HepG2 (cell line): ENCODE measurements around the gene CHMP2B. TPM values are rescaled to one million over a fixed set of nuclear protein-coding genes. Genes with fewer than 3 reads are reported as not detected.

ENCODE experiments used
- DMAP1 ChIP-seq: IDR thresholded peaks from 2 replicates; pipeline ENCODE4 v1.6.1; 2016
- HNRNPLL ChIP-seq: fragments of 200-400 bp; formaldehyde crosslinking; IDR thresholded peaks from 2 replicates; pipeline ENCODE4 v1.6.1; 2017; ENCODE audit warnings: mild to moderate bottlenecking, low read depth, low read length; ENCODE audit not compliant: poor library complexity, severe bottlenecking
- MTA1 ChIP-seq: sonication (generic); formaldehyde crosslinking; IDR thresholded peaks from 2 replicates; pipeline ENCODE4 v1.4.0; 2020; ENCODE audit warnings: missing genetic modification reagents, mild to moderate bottlenecking, borderline replicate concordance
- PAF1 ChIP-seq: IDR thresholded peaks from 2 replicates; pipeline ENCODE4 v1.6.1; 2016; ENCODE audit warnings: missing genetic modification reagents, missing compliant biosample characterization
- ZNF383 ChIP-seq: sonication (generic); formaldehyde crosslinking; IDR thresholded peaks from 2 replicates; pipeline ENCODE4 v1.4.0; 2020; ENCODE audit warnings: missing genetic modification reagents, mild to moderate bottlenecking, borderline replicate concordance
- ZNF720 ChIP-seq: sonication (generic); formaldehyde crosslinking; IDR thresholded peaks from 2 replicates; pipeline ENCODE4 v1.4.0; 2020; ENCODE audit warnings: missing genetic modification reagents
- polyA plus RNA-seq, 8 experiments: library from polyadenylated mRNA; depleted of rRNA in 3 of 8; stranded (reverse) in 7 of 8; unstranded in 1 of 8; fragments of >200 nt; fragmentation: Illumina TruSeq in 4 of 8; extraction: Trizol in 4 of 8; gene quantifications; 2 replicates each; pipeline versions ENCODE4 v1.2.1 to v1.2.3, GENCODE V29; 2011 to 2016; ENCODE audit warnings: low read depth in 4 of 8, missing spikeins in 1 of 8, mixed read lengths in 1 of 8; ENCODE audit not compliant: insufficient read depth in 1 of 8
- total RNA-seq, 5 experiments: library from RNA; depleted of rRNA; stranded (reverse); fragments of >200 nt; fragmentation: Illumina TruSeq; extraction: Trizol; gene quantifications; 2 replicates each; pipeline ENCODE4 v1.2.3, GENCODE V29; 2016; ENCODE audit warnings: low read depth in 1 of 5
- TF ChIP-seq, protein P1 (sequence below): sonication (generic); formaldehyde crosslinking; IDR thresholded peaks from 2 replicates; pipeline ENCODE4 v1.4.0; 2020; ENCODE audit warnings: mild to moderate bottlenecking, missing genetic modification reagents, borderline replicate concordance
- TF ChIP-seq, protein P2 (sequence below): sonication (generic); formaldehyde crosslinking; IDR thresholded peaks from 2 replicates; pipeline ENCODE4 v1.4.0; 2020; ENCODE audit warnings: missing genetic modification reagents
- TF ChIP-seq, protein P3 (sequence below), 2 experiments: fragments of 450-650 bp in 1 of 2; sonication (generic) in 1 of 2; formaldehyde crosslinking in 1 of 2; IDR thresholded peaks; 2 replicates each; pipeline versions ENCODE4 v1.6.1 to v1.8.0; 2016 to 2022; ENCODE audit warnings: antibody characterized with exemption in 1 of 2, mild to moderate bottlenecking in 1 of 2, missing genetic modification reagents in 1 of 2
- TF ChIP-seq, protein P4 (sequence below): IDR thresholded peaks from 2 replicates; pipeline ENCODE4 v1.6.1; 2016; ENCODE audit warnings: control low read depth

The CHMP2B gene
- total and polyA plus RNA-seq, 2 of the 13 experiments (the other 11 are each of a cell fraction or from before 2014, with no cell fraction given): 6.9 to 33.5 TPM

DNA sequence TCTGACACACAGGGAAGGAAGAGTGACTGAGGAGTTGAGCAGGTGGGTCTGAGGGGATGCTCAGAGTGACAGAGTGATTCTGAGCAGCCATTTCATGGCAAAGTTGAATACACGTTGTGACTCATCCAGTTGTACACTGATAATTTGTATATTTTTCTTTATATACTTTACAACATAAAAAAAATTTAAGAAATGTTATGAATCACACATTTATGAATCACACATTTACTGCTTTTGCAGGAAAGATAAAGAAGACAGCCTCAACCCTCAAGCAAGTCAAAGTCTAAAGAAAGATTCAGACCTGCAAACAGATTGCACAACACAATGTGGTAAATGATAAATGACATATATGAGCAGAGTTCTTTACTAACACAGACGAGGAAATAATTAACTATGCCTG is 21.0 kb upstream of the CHMP2B start (continued):
- TF ChIP-seq, protein P1, sequence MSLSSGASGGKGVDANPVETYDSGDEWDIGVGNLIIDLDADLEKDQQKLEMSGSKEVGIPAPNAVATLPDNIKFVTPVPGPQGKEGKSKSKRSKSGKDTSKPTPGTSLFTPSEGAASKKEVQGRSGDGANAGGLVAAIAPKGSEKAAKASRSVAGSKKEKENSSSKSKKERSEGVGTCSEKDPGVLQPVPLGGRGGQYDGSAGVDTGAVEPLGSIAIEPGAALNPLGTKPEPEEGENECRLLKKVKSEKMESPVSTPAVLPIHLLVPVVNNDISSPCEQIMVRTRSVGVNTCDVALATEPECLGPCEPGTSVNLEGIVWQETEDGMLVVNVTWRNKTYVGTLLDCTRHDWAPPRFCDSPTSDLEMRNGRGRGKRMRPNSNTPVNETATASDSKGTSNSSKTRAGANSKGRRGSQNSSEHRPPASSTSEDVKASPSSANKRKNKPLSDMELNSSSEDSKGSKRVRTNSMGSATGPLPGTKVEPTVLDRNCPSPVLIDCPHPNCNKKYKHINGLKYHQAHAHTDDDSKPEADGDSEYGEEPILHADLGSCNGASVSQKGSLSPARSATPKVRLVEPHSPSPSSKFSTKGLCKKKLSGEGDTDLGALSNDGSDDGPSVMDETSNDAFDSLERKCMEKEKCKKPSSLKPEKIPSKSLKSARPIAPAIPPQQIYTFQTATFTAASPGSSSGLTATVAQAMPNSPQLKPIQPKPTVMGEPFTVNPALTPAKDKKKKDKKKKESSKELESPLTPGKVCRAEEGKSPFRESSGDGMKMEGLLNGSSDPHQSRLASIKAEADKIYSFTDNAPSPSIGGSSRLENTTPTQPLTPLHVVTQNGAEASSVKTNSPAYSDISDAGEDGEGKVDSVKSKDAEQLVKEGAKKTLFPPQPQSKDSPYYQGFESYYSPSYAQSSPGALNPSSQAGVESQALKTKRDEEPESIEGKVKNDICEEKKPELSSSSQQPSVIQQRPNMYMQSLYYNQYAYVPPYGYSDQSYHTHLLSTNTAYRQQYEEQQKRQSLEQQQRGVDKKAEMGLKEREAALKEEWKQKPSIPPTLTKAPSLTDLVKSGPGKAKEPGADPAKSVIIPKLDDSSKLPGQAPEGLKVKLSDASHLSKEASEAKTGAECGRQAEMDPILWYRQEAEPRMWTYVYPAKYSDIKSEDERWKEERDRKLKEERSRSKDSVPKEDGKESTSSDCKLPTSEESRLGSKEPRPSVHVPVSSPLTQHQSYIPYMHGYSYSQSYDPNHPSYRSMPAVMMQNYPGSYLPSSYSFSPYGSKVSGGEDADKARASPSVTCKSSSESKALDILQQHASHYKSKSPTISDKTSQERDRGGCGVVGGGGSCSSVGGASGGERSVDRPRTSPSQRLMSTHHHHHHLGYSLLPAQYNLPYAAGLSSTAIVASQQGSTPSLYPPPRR (CRISPR knock-in tag): no peak
- TF ChIP-seq, protein P2, sequence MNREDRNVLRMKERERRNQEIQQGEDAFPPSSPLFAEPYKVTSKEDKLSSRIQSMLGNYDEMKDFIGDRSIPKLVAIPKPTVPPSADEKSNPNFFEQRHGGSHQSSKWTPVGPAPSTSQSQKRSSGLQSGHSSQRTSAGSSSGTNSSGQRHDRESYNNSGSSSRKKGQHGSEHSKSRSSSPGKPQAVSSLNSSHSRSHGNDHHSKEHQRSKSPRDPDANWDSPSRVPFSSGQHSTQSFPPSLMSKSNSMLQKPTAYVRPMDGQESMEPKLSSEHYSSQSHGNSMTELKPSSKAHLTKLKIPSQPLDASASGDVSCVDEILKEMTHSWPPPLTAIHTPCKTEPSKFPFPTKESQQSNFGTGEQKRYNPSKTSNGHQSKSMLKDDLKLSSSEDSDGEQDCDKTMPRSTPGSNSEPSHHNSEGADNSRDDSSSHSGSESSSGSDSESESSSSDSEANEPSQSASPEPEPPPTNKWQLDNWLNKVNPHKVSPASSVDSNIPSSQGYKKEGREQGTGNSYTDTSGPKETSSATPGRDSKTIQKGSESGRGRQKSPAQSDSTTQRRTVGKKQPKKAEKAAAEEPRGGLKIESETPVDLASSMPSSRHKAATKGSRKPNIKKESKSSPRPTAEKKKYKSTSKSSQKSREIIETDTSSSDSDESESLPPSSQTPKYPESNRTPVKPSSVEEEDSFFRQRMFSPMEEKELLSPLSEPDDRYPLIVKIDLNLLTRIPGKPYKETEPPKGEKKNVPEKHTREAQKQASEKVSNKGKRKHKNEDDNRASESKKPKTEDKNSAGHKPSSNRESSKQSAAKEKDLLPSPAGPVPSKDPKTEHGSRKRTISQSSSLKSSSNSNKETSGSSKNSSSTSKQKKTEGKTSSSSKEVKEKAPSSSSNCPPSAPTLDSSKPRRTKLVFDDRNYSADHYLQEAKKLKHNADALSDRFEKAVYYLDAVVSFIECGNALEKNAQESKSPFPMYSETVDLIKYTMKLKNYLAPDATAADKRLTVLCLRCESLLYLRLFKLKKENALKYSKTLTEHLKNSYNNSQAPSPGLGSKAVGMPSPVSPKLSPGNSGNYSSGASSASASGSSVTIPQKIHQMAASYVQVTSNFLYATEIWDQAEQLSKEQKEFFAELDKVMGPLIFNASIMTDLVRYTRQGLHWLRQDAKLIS (CRISPR knock-in tag): no peak
- TF ChIP-seq DMAP1 (CRISPR knock-in tag): no peak
- no peak for TF ChIP-seq HNRNPLL
- TF ChIP-seq ZNF383: no peak
- TF ChIP-seq, protein P3, sequence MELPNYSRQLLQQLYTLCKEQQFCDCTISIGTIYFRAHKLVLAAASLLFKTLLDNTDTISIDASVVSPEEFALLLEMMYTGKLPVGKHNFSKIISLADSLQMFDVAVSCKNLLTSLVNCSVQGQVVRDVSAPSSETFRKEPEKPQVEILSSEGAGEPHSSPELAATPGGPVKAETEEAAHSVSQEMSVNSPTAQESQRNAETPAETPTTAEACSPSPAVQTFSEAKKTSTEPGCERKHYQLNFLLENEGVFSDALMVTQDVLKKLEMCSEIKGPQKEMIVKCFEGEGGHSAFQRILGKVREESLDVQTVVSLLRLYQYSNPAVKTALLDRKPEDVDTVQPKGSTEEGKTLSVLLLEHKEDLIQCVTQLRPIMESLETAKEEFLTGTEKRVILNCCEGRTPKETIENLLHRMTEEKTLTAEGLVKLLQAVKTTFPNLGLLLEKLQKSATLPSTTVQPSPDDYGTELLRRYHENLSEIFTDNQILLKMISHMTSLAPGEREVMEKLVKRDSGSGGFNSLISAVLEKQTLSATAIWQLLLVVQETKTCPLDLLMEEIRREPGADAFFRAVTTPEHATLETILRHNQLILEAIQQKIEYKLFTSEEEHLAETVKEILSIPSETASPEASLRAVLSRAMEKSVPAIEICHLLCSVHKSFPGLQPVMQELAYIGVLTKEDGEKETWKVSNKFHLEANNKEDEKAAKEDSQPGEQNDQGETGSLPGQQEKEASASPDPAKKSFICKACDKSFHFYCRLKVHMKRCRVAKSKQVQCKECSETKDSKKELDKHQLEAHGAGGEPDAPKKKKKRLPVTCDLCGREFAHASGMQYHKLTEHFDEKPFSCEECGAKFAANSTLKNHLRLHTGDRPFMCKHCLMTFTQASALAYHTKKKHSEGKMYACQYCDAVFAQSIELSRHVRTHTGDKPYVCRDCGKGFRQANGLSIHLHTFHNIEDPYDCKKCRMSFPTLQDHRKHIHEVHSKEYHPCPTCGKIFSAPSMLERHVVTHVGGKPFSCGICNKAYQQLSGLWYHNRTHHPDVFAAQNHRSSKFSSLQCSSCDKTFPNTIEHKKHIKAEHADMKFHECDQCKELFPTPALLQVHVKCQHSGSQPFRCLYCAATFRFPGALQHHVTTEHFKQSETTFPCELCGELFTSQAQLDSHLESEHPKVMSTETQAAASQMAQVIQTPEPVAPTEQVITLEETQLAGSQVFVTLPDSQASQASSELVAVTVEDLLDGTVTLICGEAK (IDR thresholded peaks at IDR 0.05): no peak
- TF ChIP-seq, protein P3 (CRISPR knock-in tag; IDR thresholded peaks at IDR 0.05): no peak
- no peak for TF ChIP-seq ZNF720 (CRISPR knock-in tag)
- no peak for TF ChIP-seq PAF1 (CRISPR knock-in tag)
- TF ChIP-seq, protein P4, sequence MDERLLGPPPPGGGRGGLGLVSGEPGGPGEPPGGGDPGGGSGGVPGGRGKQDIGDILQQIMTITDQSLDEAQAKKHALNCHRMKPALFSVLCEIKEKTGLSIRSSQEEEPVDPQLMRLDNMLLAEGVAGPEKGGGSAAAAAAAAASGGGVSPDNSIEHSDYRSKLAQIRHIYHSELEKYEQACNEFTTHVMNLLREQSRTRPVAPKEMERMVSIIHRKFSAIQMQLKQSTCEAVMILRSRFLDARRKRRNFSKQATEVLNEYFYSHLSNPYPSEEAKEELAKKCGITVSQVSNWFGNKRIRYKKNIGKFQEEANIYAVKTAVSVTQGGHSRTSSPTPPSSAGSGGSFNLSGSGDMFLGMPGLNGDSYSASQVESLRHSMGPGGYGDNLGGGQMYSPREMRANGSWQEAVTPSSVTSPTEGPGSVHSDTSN (CRISPR knock-in tag): no peak
- TF ChIP-seq MTA1 (CRISPR knock-in tag): no peak
